NCI-H226 (cell line): ENCODE measurements around the gene DCC.
"Not testable (repeated sequence)": the region's sequence is repeated elsewhere in the genome, so short reads cannot be mapped to it uniquely, and the experiment has no call there.

ENCODE experiments used
- DNase-seq: peaks from one replicate; pipeline ENCODE4 v3.0.0-alpha.2; 2015

Gene DCC

DNA sequence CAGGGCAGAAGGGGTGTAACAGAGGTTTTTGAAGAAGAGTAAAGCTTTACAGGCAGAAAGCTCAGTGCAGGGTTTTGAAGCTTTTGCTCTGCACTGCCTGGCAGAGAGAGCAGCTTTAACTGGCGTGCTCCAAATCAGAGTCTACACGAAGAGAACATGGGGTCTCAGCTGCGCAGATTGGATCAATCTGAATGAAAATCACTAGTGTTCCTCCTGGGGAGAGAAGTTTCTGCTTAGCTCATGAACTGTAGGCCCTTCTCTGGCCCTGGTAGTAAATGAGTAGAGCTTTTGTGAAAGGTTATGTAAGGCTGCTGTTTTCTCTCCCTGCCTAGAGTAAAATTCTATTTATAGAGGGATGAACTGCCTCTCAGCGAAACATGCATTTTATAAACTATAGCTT, 13.6 kb downstream of the DCC start:
- no peak for DNase-seq

DNA sequence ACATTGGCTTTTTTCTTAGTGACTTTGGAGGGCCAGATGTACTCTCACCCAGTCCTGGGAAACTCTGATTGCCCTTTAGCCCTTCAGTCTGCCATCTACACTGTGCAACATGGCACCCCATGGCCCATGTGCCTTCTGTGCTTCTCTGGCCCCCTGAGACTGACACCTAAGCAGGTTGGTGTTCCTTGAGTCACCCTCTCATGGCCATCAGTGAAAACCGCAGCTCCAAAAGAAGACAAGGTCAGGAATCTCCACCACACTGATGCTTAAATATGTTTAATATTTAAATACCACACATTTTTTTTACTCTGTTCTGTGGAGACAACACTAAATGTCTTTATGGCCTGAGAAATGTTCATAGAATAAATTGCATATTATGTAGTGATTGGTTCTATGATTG, 23.9 kb downstream of the DCC start:
- DNase-seq: no peak

DNA sequence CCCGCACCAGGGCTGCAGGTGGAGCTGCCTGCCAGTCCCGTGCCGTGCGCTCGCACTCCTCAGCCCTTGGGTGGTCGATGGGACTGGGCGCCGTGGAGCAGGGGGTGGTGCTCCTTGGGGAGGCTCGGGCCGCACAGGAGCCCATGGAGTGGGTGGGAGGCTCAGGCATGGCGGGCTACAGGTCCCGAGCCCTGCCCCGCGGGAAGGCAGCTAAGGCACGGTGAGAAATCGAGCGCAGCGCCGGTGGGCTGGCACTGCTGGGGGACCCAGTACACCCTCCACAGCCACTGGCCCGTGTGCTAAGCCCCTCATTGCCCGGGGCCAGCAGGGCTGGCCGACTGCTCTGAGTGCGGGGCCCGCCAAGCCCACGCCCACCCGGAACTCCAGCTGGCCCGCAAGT, 26.9 kb downstream of the DCC start:
- not testable (repeated sequence) for DNase-seq

DNA sequence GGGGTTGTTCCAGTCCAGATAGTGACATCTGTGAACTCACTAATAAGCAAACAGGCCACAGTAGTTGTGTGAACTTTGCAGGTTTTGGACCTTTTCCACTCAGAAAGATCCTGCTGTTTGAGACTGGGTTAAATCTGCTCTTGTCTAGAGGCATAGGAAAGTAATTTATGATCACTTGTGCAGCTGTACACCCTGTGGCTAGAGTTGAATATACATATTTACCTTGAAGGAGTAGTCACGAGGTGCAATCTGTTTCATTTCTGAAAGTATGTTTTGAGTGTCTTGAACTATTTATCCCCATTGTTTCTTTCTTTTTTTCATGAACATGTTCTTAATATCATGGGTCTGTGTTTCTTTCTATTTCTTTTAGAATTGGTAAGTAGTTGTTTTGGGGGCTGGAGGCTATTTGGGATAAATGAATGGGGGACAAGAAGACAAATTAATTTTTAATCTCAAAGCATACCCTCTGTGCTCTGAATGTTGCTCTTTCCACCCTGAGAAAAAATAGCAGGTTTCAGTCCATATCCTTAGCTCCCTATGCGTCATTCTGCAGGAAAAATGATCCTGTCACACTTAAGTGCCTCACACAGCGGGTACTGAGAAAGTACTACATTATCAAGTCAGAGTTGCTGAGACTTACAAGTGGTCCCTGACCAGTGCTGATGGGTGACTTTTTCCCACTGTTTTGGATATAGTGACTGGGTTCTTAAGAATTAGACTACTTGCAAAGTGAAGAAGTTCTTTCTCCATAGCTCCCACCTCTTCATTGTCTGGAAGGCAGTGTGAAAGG, 28.2 kb downstream of the DCC start:
- no peak for DNase-seq

DNA sequence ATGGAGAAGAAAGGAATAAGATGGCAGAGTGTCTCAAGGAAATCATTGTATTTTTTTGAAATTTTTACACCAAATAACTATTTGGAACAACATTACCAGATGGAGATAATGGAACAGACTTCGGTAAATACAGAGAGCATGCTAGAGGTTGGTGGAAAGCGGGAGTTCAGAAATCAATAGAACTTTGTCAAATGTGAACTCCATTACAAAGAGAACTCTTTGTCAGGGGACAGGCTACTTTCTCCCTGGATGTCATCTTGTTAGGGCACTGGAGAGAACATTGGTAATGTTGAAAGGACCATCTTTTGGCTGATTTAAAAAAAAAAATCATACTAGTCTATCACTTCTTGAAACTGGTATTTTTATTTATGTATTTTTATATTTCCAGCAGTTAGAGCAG, 30.8 kb downstream of the DCC start:
- no peak for DNase-seq

DNA sequence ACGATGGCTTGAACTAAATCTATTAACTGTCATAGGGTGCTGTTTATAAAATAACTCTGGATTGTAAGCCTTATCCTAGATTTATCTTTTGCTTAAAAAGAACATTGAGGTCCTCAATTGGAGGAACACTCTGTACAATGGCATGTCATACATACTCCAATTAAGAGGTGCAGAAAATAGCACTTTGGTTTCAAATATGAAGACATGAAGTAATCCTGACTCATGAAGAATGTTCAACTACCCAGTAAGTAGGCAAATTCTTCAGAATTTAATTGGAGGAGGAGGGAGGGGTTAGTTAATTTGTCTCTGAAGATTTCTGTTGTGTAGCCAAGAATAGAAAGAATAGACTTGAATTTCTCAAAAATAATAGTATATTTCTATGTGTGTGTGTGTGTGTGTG, 36.1 kb downstream of the DCC start:
- no peak for DNase-seq

DNA sequence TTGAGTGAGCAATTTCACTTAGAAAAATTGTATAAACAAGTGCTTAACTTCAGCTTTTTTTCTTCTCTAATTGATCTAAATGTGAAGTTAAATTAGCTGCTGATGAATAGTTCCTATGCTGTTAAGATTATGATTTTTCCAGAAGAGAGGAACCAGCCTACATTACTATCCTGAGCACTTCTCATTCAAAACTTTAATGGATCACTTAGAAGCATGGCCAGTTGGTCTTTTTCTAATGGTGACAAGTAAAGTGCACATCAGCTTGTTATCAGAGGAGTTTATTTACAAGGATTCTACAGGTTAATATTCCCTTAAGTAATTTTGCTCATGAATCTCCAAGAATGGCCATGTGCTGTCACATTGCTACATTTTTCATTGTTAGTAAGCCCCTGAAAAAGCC, 37.1 kb downstream of the DCC start:
- DNase-seq: no peak

DNA sequence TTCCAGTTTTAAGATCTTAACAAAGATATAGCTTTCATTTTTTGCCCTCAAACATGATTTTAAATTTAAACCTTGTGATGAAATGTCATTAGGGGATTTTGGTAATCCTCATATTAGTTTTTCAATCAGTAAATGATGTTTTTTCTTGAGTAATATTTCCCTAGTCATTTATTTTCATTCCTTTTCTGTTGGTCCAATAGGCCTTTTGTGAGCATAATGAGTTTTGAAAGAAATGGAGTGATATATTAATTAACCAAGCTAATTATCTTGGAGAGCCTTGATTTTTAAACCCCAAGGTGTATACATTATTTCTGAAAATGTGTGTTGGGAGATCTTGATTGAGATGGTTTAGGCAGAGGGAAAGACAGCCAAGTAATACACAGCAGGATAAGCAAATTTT, 46.3 kb downstream of the DCC start:
- DNase-seq: no peak

DNA sequence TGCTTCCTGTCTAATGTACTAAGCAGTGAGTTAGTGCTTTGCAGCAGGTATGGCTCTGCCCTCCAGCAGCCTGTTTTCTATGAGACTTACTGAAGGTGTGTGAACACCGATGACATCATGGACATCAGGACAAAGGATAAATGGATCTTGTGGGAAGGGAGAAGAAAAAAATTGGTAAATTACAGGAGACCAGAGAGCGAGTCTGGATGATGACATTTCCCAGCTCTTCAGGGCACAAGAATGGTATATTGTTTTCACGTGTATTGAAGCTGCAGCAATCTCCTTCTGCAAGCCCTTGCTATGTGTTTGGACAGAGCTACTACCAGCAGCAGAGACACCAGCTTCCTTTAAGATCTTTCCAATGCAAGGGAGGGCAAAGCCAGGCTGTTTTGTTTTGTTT, 47.2 kb downstream of the DCC start:
- no peak for DNase-seq

DNA sequence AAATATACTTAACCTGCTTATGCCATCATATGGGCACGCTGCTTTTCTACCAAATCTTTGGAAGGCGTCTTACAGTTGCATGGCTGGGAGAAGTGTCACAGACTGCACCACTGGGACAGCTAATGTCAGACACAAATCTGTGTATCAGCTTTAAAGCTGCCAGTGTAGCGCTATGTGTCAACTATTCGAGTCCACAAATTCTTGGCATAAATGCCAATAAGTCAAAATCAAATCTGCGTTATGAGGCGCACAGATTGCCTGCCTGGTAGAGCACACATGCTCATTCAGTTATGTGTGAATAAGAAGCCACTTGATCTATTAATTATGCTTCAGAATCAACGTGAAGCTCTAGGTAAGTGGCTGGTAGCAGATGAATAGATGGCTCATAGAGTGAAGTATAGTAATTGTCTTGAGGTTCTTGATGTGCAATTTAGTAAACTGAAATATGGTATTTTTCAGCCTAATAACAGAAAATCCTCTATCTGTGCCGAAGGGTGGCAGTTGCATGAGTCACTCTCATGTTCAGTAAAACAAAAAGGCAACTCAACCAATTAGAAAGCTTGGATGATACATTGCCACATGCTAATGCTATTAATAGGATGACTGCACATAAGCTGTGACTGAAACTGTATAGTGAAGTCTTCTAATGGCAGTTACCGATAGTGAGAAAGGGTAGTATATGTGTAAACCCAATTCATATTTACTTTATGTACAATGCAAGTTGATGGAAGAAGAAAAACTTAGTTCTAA, 52.0 kb downstream of the DCC start:
- no peak for DNase-seq

DNA sequence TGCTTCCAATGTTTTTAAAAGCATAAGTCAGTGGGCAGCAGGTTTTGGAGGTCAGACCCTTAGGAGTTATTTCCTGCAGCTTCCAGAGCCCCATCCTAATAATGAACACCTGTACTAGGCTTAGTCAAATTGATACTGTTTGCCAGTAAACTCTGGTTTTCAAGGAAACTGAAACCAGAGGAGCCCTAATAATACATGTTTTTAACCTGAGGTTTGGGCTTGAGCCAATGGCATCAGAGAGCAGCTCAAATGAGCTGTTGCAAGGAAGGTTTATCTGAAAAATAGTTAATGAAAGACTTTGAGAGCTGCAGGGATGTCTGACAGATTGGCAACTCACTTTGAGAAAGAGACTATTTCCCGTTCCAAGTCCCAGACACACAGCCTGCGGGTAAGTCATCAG, 54.6 kb downstream of the DCC start:
- no peak for DNase-seq

DNA sequence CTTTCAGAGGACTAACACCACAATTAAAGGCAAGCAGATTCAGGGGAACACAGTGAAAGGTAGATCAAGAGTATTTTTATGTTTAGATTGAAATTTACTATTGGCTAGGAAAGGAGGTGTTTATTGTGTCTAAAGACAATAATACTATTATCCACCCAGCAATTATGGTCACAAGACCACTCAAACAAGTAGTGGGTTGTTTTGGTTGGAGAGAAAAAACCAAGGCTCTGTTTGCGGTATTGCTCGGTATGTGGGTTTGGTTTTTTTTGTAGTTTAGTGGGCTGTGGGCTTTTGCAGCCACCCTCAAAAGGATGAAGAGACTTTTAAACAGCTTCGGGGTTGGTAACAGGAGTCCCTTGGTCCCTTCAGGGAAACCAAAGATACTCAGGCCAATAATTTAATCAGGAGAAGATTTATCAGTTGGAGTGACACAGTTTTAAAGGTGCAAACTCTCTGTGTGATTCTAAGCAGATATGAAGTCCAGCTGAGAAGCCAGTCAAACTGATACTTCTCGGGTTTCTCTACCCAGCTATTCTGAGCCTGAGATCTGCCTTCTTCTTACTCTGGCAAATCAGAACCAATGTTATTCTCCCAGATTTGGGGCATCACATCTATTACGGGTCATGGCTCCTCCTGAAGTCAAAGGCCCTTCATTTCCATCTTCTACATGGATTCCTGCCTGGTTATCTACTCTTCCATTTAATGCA, 55.3 kb downstream of the DCC start:
- no peak for DNase-seq

DNA sequence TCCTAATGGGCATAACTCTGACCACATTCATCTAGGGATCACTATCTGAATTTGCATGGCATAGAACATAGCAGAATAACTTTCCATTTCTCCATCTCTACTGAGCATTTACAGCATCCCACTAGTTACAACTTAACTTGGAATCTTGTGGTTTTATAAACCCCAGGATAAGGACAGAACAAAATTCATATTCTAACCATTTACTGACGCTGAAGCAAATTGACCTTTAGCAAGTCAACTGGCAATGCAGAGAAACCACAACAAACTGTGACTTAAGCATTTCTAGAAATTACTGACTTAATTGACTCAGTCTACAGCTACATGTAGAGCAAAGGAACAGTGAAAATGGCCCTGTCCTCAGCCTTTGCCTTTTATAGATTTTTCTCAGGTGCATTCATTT, 61.2 kb downstream of the DCC start:
- DNase-seq: no peak

DNA sequence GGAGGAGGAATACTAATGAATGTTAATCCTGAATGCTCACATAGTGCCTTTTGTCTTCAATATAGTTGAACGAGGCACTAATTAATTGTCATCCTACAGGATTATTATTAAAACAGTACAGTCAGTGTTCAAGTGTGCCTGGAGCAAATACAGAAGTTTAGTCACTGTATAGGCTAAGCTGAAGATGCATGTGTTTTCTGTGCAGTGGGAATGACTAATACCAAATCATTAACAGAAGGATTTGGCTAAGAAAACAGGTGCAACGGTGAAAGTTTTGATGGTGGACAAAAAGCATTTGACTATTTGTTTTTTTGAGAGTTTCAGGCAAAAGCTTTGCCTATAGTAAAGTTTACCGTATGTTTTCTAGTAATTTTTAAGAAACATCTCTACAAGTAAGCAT, 62.8 kb downstream of the DCC start:
- no peak for DNase-seq

DNA sequence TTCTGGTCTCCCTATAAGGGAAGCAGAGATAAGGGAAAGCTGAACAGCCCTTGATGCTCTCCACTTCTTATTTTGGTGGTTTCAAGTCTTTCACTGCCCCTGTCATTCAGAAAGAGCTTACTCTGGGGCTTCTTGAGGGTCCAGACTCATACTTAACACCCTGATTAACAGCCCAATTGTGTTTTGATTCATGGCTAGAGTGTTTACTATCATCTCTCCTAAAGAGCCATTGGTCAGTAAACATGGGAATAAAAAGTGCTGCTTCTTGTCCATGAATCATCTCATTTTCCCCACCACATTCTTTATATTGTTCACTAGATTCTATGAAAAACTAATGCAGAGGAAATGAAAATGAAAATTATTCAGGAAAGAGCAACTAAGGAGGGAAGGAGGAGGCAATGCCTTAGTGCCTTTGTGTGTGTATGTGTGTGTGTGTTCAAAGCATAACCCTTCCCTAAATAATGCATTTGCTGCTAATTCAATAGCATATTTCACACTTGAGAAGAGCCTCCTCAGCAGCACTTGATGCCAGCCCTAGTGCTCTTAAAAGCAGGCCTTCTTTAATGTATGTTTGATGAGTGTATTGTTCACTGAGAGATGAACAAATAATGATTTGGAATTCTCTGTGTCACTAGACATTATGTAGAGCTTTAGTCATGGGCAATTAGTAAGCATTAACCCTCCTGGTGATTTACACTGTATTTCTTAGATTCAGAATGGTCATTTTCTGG, 63.5 kb downstream of the DCC start:
- no peak for DNase-seq

DNA sequence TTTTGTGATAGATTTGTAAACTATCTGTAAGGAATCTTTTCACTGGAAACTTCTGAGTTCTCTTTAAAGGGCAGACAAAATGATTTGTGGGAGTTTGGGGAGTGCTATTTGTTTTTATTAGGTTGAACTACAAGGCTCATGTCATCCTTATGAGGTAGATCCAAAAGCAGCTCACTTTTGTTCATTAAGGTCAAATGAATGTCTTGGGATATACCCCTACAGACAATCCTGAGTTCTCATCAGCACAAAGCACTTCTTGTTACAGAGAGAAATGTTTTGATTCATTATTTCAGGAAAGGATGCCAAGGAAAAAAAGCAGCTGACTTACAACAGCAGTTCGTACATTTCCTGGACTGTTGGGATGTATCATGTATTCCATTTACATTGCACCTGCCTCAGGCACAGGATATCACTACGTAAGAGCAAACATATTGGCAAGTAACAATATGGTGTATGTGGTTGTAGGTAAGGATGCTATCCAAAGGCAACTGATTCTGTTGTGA, 68.9 kb downstream of the DCC start:
- DNase-seq: no peak

DNA sequence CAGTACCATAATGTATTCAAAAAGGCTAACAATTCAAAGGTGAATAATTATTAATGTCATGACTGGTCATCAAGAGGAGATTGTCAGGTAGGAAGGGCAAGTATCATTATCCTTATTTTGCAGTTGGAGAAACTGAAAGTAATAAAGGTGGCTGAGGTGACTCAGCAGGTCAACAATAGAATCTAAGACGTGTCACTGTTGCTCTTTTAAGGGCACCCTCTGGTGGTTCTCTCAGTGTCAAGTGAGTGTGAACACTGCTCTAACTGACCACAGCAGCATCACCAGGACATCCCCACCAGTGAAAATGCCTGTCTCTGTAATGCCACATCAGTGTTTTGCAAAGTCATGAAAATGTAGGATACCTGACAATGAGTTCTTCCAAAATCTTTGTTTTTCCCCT, 69.7 kb downstream of the DCC start:
- DNase-seq: no peak

DNA sequence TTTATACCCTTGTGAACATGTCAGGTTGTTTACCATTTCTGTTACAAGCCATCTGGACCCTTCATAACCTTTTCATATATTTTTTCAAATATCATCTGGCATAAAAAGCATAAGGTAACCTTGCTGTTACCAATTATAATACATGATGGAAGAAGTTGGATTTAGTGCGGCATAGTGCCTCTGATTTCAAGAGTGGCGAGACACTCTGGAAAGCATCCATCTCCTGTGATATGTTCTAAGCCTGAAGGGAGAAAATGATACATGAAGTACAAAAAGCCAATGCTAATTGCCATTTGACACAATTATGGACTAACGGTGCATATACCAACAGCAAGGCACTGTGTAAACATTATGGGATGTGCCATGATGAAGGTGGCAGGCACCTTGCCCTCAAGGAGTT, 75.1 kb downstream of the DCC start:
- DNase-seq: no peak

DNA sequence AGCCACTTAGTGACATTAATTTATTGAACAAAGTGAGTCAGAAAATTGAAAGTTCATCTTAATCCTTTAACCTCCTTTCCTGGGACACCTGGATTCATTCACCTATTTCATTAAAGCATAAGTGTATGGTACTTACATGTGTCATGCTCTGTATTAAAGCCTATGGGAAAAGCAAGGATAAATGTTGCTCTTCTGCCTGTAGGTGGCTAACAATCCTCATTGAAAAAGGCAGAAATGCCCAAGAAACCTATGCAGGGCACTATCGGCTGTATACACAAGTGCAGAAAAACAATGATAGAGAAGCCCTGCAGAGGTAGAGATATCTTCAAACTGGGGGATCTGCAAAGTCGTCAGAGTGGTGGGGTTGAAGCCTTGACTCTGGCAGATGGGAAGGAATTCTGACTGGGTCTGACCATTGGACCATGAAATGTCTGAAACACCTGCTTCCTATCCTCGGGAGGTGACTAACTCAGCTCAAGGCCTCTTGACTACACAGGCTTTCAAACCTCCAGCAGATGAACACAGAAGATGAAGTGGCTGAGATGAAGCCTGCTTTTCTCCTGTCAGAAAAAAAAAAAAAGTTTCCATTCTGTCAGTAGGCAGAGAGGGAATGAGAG, 83.1 kb downstream of the DCC start:
- no peak for DNase-seq

DNA sequence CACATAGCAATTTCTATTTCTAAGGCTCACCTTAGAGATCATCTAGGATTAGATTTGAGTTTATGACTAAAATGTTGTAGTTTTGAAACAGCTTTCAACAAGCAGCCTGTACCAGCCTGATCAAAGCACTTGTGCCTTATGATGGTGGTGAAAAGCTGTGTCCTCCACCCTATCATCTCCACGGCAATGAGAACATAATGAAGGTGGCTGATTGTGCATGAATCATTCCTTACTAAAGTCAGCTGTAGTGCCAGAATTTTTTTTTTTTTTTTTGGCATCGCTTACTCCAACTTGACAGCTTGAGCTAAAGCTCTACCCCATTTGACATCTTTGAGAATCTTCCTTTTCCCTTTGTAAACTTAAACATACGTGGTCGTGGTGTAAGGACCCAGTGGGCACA, 86.0 kb downstream of the DCC start:
- no peak for DNase-seq

DNA sequence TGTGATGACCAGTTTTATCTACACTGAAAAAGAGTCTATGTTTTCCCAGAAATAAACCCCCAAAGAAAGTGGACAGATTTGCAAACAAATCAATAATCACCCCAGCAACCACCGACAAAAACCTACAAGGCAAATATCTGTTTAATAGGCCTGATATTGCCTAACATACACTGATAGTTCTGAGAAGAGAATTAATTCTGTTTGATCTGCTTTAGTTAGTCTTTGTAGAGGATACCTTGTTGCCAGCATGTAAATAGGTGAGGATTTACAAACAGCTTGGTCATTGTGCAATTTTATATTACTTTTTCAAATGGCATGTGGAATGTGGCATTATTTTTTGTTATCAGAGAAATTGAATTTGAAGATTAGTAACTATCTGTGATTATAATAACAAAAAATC, 86.5 kb downstream of the DCC start:
- no peak for DNase-seq

DNA sequence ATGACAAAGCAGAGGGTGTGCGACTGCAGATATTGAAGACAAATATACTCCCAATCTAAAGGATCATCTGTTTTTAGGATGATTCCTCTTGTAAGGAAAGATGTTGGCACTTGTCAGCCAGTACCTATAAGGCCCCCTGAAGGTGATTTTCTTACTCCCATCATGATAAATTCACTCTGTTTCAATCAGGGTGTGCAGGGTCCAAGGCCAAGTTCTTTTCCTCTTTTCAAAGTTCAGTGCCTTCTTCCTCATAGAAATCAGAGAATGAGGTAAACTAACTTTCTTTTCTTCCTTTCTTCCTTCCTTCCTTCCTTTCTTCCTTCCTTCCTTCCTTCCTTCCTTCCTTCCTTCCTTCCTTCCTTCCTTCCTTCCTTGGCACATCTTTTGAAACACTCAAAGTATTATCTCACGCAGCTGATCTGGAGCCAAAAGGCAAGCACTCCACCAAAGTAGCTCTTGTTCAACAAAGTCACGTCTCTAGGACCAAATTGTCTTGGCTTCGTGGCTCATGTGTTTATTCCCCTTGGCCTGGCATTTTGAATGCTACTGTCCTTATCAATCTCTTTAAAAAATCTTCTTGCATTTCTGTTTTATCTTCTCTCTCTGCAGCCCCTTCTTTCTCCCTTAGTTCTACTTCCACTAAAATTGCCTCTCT, 87.7 kb downstream of the DCC start:
- no peak for DNase-seq
